NT2/D1 (cell line): ENCODE measurements around the gene LGALS9.

Source experiments
- SUZ12 ChIP-seq: IDR thresholded peaks from 2 replicates; pipeline ENCODE4 v1.6.1; 2011; ENCODE audit not compliant: insufficient read length, insufficient read depth; ENCODE audit errors: extremely low read depth
- YY1 ChIP-seq: IDR thresholded peaks from 2 replicates; pipeline ENCODE4 v1.6.1; 2011; ENCODE audit not compliant: insufficient read length, insufficient read depth
- ZNF274 ChIP-seq: IDR thresholded peaks from 2 replicates; pipeline ENCODE4 v1.6.1; 2011; ENCODE audit warnings: mild to moderate bottlenecking, low read depth, low read length

GRCh38 chr17:27596566-27597187, 34.3 kb upstream of the LGALS9 start:
- TF ChIP-seq SUZ12 (no peak), ZNF274 (no peak), YY1 (no peak)
